ENCODE measurements around the gene PLEKHD1. TPM values are rescaled to one million over a fixed set of nuclear protein-coding genes. Genes with fewer than 3 reads are reported as not detected.
A peak's percentile ranks its signal among the peaks of the same experiment; 100 is the strongest.

The PLEKHD1 gene
- total RNA-seq, 1 donor from 2014 or later, result under 0.01 TPM

- TF ChIP-seq CTCF (conservative IDR thresholded peaks at IDR 0.05; ENCODE audit: low read depth, low read length), result no peak
- no peak for DNase-seq (ENCODE audit: low read depth)
- no peak overlapping the region for H3K4me3 ChIP-seq (ENCODE audit: low read depth, low read length)
Measured at GRCh38 chr14:69518289-69519101, 34.0 kb downstream of the PLEKHD1 start.

GRCh38 chr14:69519204-69520100 is 34.9 kb downstream of the PLEKHD1 start:
- DNase-seq (ENCODE audit: low read depth), result peak; percentile 31
- no peak overlapping the region for H3K4me3 ChIP-seq (ENCODE audit: low read depth, low read length)
- no peak for TF ChIP-seq CTCF (conservative IDR thresholded peaks at IDR 0.05; ENCODE audit: low read depth, low read length)

- H3K4me3 ChIP-seq (ENCODE audit: low read depth, low read length), result no peak overlapping the region
- DNase-seq (ENCODE audit: low read depth), result no peak
- no peak for TF ChIP-seq CTCF (conservative IDR thresholded peaks at IDR 0.05; ENCODE audit: low read depth, low read length)
Measured at GRCh38 chr14:69522026-69522425, 37.5 kb downstream of the PLEKHD1 start.

DNA sequence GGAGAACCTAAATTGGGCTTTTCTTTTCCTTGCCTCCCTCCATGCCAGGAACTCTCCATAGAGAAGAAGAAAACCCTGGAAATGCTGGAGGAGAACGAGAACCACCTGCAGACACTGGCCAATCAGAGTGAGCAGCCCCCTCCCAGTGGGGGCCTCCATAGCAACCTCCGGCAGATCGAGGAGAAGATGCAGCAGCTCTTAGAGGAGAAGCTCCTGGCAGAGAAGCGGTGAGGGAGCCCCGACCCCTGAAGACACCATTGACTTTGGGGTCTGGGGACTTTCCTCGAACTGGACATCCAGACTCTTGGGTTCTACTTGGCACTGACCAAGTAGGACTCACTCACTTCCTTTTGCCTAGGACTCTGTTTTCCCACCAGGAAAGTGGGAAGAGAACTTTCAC is 41.4 kb downstream of the PLEKHD1 start:
- no peak overlapping the region for H3K4me3 ChIP-seq (ENCODE audit: low read depth, low read length)
- DNase-seq (ENCODE audit: low read depth), result no peak
- TF ChIP-seq CTCF (conservative IDR thresholded peaks at IDR 0.05; ENCODE audit: low read depth, low read length), result no peak

DNA sequence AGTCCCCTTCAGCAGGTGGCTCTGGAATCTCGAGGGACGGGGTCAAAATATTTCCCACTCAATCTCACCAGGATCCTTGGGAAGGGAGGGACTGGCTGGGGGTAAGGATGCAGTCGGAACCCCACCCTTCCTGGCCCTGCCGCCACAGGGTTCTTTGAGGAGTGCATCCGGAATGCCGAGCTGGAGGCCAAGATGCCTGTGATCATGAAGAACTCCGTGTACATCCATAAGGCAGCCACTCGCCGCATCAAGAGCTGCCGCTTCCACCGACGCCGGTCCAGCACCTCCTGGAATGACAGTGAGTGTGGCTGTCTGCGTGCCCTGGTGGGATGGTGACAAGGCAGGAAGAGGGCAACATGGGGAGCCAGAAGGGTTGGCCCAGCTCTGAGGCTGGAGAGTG is 43.1 kb downstream of the PLEKHD1 start:
- H3K4me3 ChIP-seq (ENCODE audit: low read depth, low read length), result no peak overlapping the region
- no peak for DNase-seq (ENCODE audit: low read depth)
- no peak for TF ChIP-seq CTCF (conservative IDR thresholded peaks at IDR 0.05; ENCODE audit: low read depth, low read length)

DNA sequence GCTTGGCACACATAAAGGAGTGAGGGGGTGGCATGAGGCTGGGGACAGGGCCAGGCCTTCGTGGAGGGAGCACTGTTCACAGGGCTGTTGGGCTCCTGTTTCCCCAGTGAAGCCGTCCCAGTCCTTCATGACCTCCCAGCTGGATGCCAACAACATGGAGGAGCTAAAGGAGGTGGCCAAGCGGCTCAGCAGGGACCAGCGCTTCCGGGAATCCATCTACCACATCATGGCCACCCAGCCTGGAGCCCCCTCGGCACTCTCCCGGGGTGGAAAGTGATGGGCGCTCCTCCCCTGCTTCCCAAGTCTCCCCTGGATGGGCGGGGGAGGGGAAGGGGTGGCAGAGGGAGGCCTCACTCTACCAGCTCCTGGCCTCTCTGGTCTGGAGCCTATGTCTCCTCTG is 43.6 kb downstream of the PLEKHD1 start:
- no peak for DNase-seq (ENCODE audit: low read depth)
- no peak for TF ChIP-seq CTCF (conservative IDR thresholded peaks at IDR 0.05; ENCODE audit: low read depth, low read length)
- no peak overlapping the region for H3K4me3 ChIP-seq (ENCODE audit: low read depth, low read length)

All from epithelial cell of proximal tubule (primary cell).